Activated gamma-delta T cell treated with anti-CD3 and anti-CD28 coated beads, Interleukin-2, amount 50 U/mL, for 16 hours (primary cell): ENCODE measurements around the gene GPR158.
"Not testable (repeated sequence)": the region's sequence is repeated elsewhere in the genome, so short reads cannot be mapped to it uniquely, and the experiment has no call there.

Experiments
- DNase-seq: peaks from one replicate; pipeline ENCODE4 v3.0.0-alpha.2; 2020; ENCODE audit warnings: low read depth

Gene GPR158

DNA sequence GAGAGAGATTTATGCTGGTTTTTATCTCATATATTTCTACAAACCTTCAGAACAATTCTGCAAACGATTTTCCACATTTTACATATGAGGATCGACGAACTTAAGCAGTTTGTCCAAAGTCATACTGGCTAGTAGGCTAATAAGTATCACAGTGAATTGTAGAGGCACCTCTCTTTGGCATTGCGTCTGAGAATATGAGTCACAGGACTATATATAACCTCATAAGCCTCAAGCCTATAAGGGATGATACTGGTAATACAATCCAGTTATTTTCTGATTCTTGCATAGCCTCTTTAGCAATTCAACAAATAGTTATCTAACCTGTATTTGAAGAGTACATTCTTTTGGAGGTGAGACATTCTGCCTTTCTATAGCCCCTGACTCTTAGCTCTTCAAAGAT, 129.8 kb downstream of the GPR158 start:
- DNase-seq: no peak

DNA sequence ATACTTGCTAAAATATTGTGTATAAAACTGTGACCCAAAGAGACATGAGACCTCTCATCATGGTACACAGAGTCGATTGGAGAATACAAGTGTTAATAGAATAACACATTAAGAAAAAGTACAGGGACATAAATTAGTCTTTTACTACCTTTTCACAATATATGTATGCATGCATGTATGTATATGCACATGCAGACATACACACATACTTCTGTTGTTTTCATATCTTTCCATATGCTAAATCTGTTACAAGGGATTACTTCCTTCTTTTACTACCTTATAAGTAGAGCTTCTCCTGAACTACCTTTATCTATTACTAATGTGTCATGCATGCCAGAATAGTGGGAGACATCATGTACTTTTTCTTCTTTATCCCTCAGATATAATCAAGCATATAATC, 131.6 kb downstream of the GPR158 start:
- no peak for DNase-seq

DNA sequence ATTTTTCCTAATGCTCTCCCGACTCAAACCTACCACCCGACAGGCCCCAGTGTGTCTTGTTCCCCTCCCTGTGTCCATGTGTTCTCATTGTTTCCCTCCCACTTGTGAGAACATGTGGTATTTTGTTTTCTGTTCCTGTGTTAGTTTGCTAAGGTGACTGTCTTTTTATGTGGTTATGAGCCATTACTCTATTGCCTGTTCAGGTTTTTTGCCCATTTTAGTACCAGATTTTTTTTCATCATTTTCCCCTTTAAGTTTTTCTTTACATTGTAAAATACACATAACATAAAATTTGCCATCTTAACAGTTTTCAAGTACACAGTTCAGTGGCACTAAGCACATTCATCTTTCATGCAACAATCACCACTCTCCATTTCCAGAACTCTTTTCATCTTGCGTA, 133.5 kb downstream of the GPR158 start:
- DNase-seq: no peak

DNA sequence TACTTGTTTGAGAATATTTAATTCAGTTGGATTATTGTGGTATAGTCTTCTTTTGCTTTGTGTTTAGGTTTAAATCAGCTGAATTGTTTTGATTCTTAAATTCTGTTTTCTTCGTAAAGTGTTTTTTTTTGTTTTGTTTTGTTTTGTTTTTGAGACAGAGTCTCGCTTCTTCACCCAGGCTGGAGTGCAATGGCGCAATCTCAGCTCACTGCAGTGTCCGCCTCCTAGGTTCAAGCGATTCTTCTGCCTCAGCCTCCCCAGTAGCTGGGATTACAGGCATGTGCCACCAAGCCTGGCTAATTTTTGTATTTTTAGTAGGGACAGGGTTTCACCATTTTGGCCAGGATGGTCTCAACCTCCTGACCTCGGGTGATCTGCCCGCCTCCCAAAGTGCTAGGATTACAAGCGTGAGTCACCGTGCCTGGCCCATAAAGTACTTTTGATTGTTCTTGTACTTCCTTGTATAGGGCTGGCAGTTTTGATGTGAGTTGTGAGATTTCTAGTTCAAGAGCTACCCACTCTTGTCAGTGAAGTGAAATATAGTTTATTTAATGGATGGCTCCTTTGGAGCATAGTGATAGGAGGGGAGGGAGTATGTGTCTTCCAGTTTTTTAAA, 142.9 kb downstream of the GPR158 start:
- DNase-seq: not testable (repeated sequence)

DNA sequence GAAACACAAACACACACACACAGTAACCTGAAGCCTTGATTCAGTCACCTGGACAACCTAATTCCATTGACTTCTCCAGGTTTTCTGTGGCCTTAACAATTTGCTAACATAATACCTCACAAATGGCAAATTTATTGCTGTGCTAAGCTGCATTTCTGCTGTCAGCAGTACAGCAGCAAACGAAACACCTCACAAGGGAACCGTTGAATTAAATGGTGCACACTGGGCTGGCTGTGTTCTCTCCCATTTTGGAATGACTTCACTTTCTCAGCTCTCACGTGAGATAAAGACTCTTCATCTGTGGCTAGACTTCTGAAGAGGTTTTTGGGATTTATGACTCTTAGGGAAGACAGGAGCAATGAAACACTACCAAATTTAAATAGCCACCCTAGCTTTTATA, 152.5 kb downstream of the GPR158 start:
- DNase-seq: no peak

DNA sequence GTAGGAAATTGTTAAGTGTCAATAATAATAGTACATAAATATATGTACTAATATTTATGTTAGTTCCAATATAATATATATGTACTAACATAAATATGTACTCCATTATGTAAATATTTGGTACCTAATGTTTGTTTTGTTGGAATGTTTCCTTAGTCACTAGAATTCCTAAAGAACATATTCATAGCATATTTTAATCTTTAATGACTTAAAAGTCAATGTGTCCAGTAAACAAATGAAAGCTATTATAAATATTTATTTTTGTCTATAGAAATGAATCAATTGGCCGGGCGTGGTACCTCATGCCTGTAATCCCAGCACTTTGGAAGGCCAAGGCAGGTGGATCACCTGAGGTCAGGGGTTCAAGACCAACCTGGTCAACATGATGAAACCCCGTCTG, 153.6 kb downstream of the GPR158 start:
- DNase-seq: no peak

DNA sequence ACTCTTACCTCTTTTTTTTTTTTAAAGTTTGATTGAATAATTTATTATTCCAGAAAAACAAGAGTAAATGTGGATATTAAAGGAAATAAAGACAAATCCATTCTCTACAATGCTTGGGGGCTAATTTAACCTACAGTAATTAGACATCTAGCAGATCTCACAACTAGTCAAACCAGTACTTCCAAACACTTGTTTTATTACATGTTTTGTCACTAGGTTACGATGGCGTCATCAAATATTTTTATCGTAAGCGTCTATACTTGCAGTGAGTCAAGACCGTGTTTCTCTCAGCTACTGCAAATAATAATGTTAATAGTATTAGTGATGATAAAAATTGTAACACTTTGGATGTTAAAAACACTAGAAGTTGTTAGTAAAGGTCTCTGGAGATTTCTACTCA, 154.8 kb downstream of the GPR158 start:
- not testable (repeated sequence) for DNase-seq

DNA sequence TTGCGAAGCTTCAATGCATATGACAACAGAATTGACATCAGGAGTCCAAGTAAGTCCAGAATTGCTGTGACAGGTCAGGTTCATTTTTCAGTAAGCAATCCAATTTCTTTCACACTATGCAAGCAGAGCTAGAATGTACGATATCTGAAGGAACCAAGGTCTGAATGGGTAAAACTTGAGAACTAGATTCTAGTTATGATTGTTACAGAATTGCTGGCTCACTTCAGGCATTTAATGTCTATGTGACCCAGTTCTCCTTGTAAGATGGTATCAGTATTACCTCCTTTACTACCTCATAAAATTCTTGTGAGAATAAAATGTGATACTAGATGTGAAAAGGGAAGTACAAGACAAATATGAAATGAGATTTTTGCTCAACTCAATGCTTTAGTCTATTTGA, 159.6 kb downstream of the GPR158 start:
- DNase-seq: no peak

DNA sequence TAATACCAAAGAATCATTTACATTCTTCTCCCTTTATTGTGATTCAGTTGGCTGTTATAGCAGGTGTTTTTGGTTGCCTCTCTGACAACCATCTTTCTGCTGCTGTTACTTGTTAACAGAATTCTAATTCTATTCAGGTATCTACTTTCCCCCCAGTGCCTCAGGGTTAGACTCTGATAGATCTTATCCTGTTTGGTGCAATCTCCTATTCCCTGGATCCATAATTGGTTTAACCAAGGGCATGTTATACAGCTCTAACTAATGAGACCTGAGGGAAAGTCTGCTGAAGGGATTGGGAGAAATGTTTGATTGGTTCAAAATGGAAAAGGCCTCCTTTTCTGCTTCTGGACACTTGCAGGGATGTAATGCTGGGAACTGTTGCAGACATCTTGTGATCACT, 161.5 kb downstream of the GPR158 start:
- no peak for DNase-seq

DNA sequence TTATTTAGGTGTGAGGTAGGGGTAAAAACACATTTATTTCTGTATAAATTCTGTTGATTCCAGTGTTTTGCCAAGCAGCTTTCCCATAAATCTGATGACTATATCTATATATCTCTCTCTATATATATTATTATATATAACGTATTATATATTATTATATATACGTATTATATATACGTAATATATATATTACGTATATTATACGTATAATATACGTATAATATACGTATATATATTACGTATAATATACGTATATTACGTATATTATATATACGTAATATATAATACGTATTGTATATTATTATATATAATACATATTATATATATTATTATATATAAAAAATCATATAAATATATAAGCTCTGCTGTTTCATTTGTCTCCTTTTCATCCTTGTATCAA, 163.5 kb downstream of the GPR158 start:
- DNase-seq: no peak

DNA sequence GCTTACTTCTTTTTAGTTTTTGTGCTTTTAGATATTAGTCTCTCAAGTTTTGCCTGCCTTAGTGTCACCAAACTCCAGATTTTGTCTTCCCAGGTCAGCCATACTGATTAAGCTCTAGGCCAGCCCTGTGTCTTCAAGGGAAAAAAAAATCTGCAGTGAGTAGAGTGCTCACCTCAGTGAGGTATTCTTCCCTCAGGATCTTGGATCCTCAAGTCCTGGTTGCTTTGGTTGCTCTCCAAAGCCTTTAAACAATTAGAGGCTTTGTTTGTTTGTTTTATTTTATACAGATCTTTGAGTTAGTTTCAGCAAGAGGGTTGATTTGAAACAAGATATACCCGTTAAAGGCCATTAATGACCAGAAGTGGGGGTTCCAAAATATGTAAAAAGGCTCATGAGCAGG, 165.2 kb downstream of the GPR158 start:
- no peak for DNase-seq

DNA sequence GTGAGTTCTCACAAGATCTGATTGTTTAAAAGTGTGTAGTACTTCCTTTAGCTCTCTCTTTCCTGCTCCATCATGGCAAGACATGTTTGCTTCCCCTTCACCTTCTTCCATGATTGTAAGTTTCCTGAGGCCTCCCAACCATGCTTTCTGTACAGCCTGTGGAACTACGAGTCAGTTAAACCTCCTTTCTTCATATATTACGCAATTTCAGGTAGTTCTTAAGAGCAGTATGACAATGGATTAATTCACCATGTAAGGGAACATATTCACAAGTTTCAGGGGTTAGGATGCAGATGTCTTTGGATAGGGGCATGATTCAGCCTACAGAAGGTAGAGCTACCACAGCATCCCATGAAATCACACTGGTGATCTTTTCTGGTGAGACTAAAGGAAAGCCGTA, 174.7 kb downstream of the GPR158 start:
- no peak for DNase-seq

DNA sequence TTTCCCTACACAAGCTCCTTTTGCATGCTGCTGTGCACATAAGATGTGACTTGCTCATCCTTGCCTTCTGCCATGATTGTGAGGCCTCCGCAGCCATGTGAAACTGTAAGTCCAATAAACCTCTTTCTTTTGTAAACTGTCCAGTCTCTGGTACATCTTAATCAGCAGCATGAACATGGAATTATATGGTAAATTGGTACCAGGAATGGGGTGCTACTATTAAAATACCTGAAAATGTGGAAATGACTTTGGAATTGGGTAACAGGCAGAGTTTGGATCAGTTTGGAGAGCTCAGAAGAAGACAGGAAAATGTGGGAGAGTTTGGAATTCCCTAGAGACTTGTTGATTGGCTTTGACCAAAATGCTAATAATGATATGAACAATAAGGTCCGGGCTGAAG, 181.8 kb downstream of the GPR158 start:
- DNase-seq: no peak

DNA sequence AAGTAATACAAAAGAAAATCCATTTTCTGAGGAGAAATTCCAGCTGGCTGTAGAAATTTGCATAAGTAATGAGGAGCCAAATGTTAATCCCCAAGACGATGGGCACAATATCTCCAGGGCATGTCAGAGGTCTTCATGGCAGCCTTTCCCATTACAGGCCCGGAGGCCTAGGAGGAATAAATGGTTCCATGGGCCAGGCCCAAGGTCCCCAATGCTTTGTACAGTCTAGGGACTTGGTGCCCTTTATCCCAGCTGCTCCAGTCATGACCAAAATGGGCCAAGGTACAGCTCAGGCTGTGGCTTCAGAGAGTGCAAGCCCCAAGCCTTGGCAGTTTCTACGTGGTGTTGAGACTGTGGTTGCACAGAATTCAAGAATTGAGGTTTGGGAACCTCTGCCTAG, 182.5 kb downstream of the GPR158 start:
- DNase-seq: no peak

DNA sequence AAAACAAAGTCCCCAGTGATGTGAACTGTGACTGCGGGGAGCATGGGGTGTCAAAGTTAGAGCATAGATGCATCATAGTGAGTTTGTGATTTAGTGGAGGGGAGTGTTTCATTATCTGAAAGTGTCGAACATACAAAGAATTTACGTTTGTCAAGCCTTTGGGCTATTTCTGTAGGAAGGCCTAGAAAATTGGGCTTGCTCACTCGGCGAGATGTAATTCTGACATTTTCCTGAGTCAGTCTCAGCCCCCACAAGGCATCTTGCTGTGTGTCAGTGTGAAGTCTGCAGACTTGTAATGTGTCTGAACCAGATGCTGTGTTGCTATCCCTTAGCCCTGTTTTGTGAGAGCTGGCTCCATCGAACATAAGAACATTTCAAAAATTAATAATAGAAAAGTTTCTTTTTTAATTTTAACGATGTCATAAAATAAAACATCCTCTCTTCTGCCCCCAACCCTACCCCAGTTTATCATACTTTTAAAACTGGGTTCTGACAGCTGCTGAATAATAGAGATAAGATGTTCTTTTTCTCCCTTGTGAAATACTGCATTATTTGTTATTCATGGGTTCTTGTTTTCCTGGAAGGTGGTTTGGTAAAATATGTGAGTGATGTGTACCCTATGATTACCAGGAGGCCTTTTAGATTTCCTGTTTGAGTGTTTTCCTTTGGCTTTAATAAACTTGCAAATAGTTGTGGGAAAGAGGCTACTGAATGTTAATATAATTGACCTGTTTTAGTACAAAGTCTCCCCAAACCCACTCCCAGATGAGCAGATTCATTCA, 207.4 kb downstream of the GPR158 start:
- DNase-seq: no peak

DNA sequence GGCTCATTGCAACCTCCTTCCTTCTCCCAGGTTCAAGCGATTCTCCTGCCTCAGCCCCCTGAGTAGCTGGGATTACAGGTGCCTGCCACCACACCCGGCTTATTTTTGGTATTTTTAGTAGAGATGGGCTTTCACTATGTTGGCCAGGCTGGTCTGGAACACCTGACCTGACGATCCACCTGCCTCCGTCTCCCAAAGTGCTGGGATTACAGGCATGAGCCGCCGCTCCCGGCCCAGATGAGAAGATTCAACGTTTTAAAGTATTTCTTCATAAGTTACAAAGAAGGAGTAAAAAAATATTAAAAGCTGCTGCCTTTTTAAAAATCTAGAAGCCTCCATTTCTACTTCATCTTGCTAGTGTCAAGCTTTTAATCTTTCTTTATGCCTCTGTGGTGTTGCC, 208.1 kb downstream of the GPR158 start:
- not testable (repeated sequence) for DNase-seq

DNA sequence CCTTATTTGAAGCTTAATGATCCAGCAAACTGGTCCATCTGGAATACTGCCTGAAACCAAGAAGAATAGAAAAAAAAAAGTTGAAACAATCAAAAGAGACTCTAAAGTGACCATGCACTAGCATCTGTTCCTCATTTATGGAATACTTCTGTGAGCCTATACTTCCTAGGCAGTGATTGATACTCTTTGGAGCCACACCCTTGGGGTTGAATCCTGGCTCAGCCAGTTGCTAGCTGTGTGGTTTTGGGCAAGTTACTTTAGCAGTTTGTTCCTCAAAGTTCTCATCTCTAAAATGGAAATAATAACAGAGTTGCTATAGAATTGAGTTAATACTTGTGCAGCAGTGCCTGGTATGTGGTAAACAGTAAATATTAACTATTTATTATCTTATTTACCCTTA, 208.9 kb downstream of the GPR158 start:
- DNase-seq: no peak

DNA sequence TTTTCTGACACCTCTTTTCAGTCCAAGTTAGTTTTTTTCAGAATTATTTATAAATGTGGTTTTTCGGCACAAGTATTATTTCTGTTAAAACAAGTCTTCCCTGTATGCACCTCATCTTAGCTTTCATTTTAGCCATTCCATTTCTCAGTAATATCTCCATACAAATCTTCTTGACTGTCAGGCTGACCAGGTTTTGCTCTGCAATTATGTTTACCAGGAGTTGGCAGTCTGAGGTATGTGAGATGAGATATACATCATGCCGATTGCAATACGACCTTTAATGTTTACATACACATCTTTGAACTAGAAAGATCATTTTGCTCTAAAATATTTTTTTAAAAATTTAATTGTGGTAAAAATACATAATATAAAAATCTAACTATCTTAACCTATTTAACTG, 209.8 kb downstream of the GPR158 start:
- DNase-seq: no peak

DNA sequence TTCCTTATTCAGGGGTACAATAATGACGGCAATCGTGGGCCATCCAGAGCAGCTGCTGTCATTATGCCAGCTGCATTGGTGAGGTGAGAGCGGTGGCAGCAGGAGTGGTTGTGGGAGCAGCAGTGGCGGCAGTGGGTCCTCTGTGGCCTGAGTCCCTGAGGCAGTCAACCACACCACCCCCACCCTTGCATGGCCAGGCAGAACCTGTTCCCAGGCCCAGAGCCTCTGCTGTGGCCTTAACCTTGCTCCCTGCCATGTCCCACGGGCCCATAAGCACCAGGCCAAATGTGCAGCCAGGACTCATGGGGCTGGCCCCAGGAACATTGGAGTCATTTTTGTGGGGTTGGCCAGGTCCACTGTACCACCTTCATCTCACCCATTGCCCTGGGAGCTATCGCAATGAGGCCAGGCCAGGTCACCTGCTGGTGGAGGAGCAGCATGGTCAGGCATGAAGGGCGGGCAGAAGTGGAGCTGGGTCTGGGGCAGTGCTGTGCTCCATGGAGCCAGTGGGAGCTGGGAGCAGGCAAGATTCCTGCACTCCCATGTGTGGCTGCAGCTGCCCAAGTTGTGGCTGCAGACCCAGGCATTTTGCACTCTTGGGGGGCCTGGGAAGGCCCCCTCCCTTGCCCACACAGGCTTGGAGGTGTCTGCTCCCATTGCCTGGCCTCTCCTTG, 213.5 kb downstream of the GPR158 start:
- no peak for DNase-seq

DNA sequence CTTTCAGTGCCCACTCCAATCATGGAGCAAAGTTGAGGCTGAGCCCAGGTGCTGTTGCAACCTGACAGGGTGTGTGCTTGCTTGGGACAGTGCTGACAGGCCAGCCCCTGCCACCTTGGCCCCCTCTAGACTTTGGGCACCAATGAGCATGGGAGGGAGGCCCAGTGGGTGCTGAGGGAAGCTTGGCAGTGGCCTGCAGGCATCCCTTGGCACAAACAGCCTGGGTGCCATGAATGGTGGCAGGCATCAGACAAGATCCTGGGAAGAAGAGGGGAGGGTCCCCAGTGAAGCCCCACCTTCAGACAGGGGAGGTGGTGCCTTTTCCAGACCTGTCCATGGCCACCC, 214.0 kb downstream of the GPR158 start:
- DNase-seq: no peak

DNA sequence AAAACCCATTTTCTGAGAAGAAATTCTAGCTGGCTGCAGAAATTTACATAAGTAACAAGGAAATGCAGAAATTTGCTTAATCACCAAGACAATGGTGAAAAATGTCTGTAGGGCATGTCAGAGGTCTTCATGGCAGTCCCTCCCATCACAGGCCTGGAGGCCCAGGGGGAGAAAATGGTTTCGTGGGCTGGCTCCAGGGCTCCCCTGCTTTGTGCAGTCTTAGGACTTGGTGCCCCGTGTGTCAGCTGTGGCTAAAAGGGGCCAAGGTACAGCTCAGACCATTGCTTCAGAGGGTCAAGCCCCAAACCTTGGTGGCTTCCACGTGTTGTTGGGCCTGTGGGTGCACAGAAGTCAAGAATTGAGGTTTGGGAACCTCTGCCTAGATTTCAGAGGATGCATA, 215.9 kb downstream of the GPR158 start:
- DNase-seq: no peak

DNA sequence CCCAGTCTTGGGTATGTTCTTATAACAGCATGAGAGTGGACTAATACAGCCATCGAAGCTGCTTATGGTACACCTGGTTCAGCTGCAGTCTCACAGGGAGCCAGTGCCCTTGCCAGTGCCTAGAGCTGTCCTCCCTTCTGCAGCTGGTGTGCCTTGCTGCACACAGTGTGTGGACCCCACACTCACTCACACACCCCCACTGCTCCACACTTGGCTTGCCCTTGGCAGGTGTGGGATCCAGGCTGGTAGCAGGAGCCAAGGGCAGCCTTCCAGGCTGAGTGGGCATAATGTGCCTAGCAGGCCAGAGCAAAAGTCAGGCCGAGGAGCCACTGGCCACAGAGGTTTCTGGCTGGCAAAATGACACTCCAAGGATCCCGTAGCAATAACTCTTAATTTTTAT, 217.3 kb downstream of the GPR158 start:
- no peak for DNase-seq

DNA sequence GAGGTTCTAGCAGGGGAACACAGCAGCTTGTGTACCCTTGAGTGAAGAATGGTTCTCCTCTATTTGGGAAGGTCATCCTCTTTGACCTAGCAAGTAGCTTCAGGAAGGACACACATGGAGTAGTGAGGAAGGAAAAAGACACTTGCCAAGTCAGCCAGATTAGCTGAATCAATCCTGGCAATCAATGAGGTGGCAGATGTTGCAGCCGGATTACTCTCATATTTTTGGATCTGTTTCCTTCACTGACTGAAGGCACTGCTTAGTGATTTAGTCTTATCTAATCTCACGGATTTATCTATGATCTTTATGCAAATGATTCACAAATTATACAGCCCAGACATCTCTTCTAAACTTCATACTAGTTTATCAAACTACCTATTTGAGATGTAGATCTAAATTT, 218.8 kb downstream of the GPR158 start:
- no peak for DNase-seq

DNA sequence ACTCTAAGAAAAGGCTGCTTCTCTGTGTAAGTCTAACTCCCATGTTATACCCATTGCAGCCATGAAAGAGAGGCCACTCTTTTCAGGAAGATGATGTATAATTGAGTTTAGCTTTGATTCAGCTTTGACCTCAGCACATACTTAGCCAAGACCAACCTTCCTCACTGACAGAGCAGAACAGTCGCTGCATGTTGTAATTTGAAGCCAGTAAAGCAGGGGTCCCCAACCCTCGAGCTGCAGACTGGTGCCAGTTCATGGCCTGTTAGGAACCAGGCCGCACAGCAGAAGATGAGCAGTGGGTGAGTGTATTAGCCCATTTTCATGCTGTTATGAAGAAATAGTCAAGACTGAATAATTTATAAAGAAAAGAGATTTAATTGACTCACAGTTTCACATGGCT, 223.9 kb downstream of the GPR158 start:
- no peak for DNase-seq
